Neural progenitor cell (in vitro differentiated cells): ENCODE measurements around the gene MS4A6A. TPM values are rescaled to one million over a fixed set of nuclear protein-coding genes. Genes with fewer than 3 reads are reported as not detected.
A peak's percentile ranks its signal among the peaks of the same experiment; 100 is the strongest.

Experiments used
- DNase-seq: peaks from one replicate; pipeline ENCODE4 v3.0.0-alpha.2; 2016; ENCODE audit warnings: low spot score
- H2AFZ ChIP-seq: fragments of 200-600 bp; sonication (generic); replicated peaks from 2 replicates; pipeline ENCODE4 v1.6.1; 2016; ENCODE audit warnings: antibody characterized with exemption
- H3F3A ChIP-seq: fragments of 200-600 bp; sonication (generic); 2 replicates; pipeline ENCODE4 v1.6.1; 2016; ENCODE audit warnings: antibody characterized with exemption, low read depth
- H3K27ac ChIP-seq: fragments of 200-600 bp; sonication (generic); 2 replicates; pipeline ENCODE4 v1.5.1; 2016; ENCODE audit warnings: mild to moderate bottlenecking
- H3K27me3 ChIP-seq: fragments of 200-600 bp; sonication (generic); 2 replicates; pipeline ENCODE4 v1.6.1; 2016; ENCODE audit warnings: mild to moderate bottlenecking, moderate library complexity
- H3K36me3 ChIP-seq: fragments of 200-600 bp; sonication (generic); 2 replicates; pipeline ENCODE4 v1.5.1; 2016
- H3K4me1 ChIP-seq: fragments of 200-600 bp; sonication (generic); 2 replicates; pipeline ENCODE4 v1.6.1; 2016; ENCODE audit warnings: mixed run types
- H3K4me2 ChIP-seq: fragments of 200-600 bp; sonication (generic); 2 replicates; pipeline ENCODE4 v1.6.1; 2016
- H3K4me3 ChIP-seq: fragments of 200-600 bp; sonication (generic); 2 replicates; pipeline ENCODE4 v1.5.1; 2016
- H3K79me2 ChIP-seq: fragments of 200-600 bp; sonication (generic); 2 replicates; pipeline ENCODE4 v1.6.1; 2016; ENCODE audit warnings: low read depth
- H3K9ac ChIP-seq: fragments of 200-600 bp; sonication (generic); 2 replicates; pipeline ENCODE4 v1.6.1; 2016
- H3K9me3 ChIP-seq: fragments of 200-600 bp; sonication (generic); 2 replicates; pipeline ENCODE4 v1.5.1; 2016; ENCODE audit warnings: low read depth
- H4K20me1 ChIP-seq: fragments of 200-600 bp; sonication (generic); 2 replicates; pipeline ENCODE4 v1.6.1; 2016; ENCODE audit warnings: low read depth
- H3K27ac Mint-ChIP-seq: 3 replicates; pipeline ENCODE4 v1.8.0; 2021; ENCODE audit warnings: mixed read lengths
- H3K27me3 Mint-ChIP-seq: 2 replicates; pipeline ENCODE4 v1.8.0; 2022; ENCODE audit warnings: low read depth, mild to moderate bottlenecking, inconsistent platforms, moderate library complexity, mixed read lengths; ENCODE audit not compliant: insufficient read depth
- H3K36me3 Mint-ChIP-seq: 3 replicates; pipeline ENCODE4 v1.8.0; 2021; ENCODE audit warnings: mixed read lengths
- H3K4me1 Mint-ChIP-seq: 3 replicates; pipeline ENCODE4 v1.8.0; 2021; ENCODE audit warnings: mixed read lengths
- H3K4me3 Mint-ChIP-seq: 3 replicates; pipeline ENCODE4 v1.8.0; 2021; ENCODE audit warnings: mild to moderate bottlenecking, moderate library complexity, mixed read lengths
- H3K9me3 Mint-ChIP-seq: 3 replicates; pipeline ENCODE4 v1.8.0; 2020; ENCODE audit warnings: mixed read lengths
- CTCF ChIP-seq: fragments of 200-600 bp; sonication (generic); IDR thresholded peaks from 2 replicates; pipeline ENCODE4 v1.5.1; 2017; ENCODE audit warnings: antibody characterized with exemption, mild to moderate bottlenecking
- EZH2 ChIP-seq: fragments of 200-600 bp; sonication (generic); IDR thresholded peaks from 2 replicates; pipeline ENCODE4 v1.6.1; 2017; ENCODE audit warnings: antibody characterized with exemption, mild to moderate bottlenecking, moderate library complexity
- EZH2phosphoT487 ChIP-seq: fragments of 200-600 bp; sonication (generic); IDR thresholded peaks from 2 replicates; pipeline ENCODE4 v1.6.1; 2017; ENCODE audit warnings: antibody characterized with exemption
- total RNA-seq: library from RNA; depleted of rRNA; stranded (reverse); fragments of >200 nt; gene quantifications from 2 replicates; pipeline ENCODE4 v1.2.3, GENCODE V29; 2015; ENCODE audit warnings: low replicate concordance

MS4A6A gene
- total RNA-seq = not detected in 2 replicates

GRCh38 chr11:60182541-60183330 is at the start of gene MS4A6A:
TSS of gene MS4A6A (minus strand) at chr11:60183083. CDS start at chr11:60181727, 1,356 bp downstream.
- Histone ChIP-seq H3K36me3 (no peaks in the 10 kb centered on the region), H2AFZ (peak within 1 kb of the TSS; percentile 47), H3K9ac (no peak within 1 kb of the TSS), H4K20me1 (no peaks in the 10 kb centered on the region), H3F3A (peaks cover 13% of the 10 kb centered on the region), H3K4me2 (peak within 1 kb of the TSS; percentile 31), H3K27me3 (no peaks in the 10 kb centered on the region), H3K79me2 (no peaks in the 10 kb centered on the region), H3K4me1 (peaks cover 17% of the 10 kb centered on the region), H3K9me3 (no peaks in the 10 kb centered on the region), H3K4me3 (no peak within 1 kb of the TSS), H3K27ac (peak within 1 kb of the TSS; percentile 49)
- H3K9me3 Mint-ChIP-seq = peaks cover 8% of the 10 kb centered on the region
- no peaks in the 10 kb centered on the region for H3K27me3 Mint-ChIP-seq
- H3K36me3 Mint-ChIP-seq = peaks cover 2% of the 10 kb centered on the region
- peaks cover 13% of the 10 kb centered on the region for H3K4me1 Mint-ChIP-seq
- TF ChIP-seq CTCF (no peak), EZH2phosphoT487 (no peak), EZH2 (no peak)
- no peak for DNase-seq
- H3K27ac Mint-ChIP-seq = no peak within 1 kb of the TSS
- no peak within 1 kb of the TSS for H3K4me3 Mint-ChIP-seq

- no peaks in the 10 kb centered on the region for H3K9me3 ChIP-seq
- H3K4me2 ChIP-seq = no peak overlapping the region
- no peak overlapping the region for H3K27ac ChIP-seq
- Mint-ChIP-seq H3K4me1 (peaks cover 8% of the 10 kb centered on the region), H3K27ac (no peak overlapping the region), H3K9me3 (no peaks in the 10 kb centered on the region), H3K36me3 (no peaks in the 10 kb centered on the region), H3K4me3 (no peak overlapping the region), H3K27me3 (no peaks in the 10 kb centered on the region)
- no peaks in the 10 kb centered on the region for H3K79me2 ChIP-seq
- H3K4me1 ChIP-seq = no peaks in the 10 kb centered on the region
- no peaks in the 10 kb centered on the region for H3K27me3 ChIP-seq
- no peak for TF ChIP-seq EZH2
- TF ChIP-seq CTCF = no peak
- TF ChIP-seq EZH2phosphoT487 = no peak
- H3K9ac ChIP-seq = no peak overlapping the region
- H3F3A ChIP-seq = no peaks in the 10 kb centered on the region
- H3K4me3 ChIP-seq = no peak overlapping the region
- no peak for DNase-seq
- no peak overlapping the region for H2AFZ ChIP-seq
- no peaks in the 10 kb centered on the region for H4K20me1 ChIP-seq
- no peaks in the 10 kb centered on the region for H3K36me3 ChIP-seq
These were observed 47.8 kb upstream of the MS4A6A start for GRCh38 chr11:60230681-60231080.

GRCh38 chr11:60222141-60222540 is 39.3 kb upstream of the MS4A6A start:
- H3K4me2 ChIP-seq = no peak overlapping the region

More at GRCh38 chr11:60222141-60222540, 39.3 kb upstream of the MS4A6A start:
- Histone ChIP-seq H3F3A (no peaks in the 10 kb centered on the region), H2AFZ (no peak overlapping the region), H3K27ac (no peak overlapping the region), H3K27me3 (no peaks in the 10 kb centered on the region), H3K36me3 (no peaks in the 10 kb centered on the region), H3K4me1 (no peaks in the 10 kb centered on the region), H3K9me3 (no peaks in the 10 kb centered on the region), H3K9ac (no peak overlapping the region), H3K79me2 (no peaks in the 10 kb centered on the region), H4K20me1 (no peaks in the 10 kb centered on the region), H3K4me3 (no peak overlapping the region)
- H3K27me3 Mint-ChIP-seq = peaks cover 2% of the 10 kb centered on the region
- no peak for TF ChIP-seq EZH2phosphoT487
- no peak for TF ChIP-seq CTCF
- TF ChIP-seq EZH2 = no peak
- no peak for DNase-seq
- no peak overlapping the region for H3K27ac Mint-ChIP-seq
- no peak overlapping the region for H3K4me3 Mint-ChIP-seq
- peaks cover 11% of the 10 kb centered on the region for H3K4me1 Mint-ChIP-seq
- peaks cover 3% of the 10 kb centered on the region for H3K36me3 Mint-ChIP-seq
- H3K9me3 Mint-ChIP-seq = peaks cover 9% of the 10 kb centered on the region
